Kidney (tissue), 14 donors: ENCODE data around the gene ERVV-1. TPM values are rescaled to one million over a fixed set of nuclear protein-coding genes. Genes with fewer than 3 reads are reported as not detected.

Source experiments
- DNase-seq, 5 donors: peaks; one replicate each; pipeline ENCODE4 v3.0.0-alpha.2; 2013 to 2020
- FAIRE-seq: peaks from 2 replicates; lab custom pipeline; 2012; peaks lifted over from hg19 to GRCh38; lab: Jason Lieb, UNC
- H3K27ac ChIP-seq, 2 donors: one replicate each; pipeline ENCODE4 v1.7.0; 2013; ENCODE audit warnings: low read depth in 2 of 2, low read length in 2 of 2, inconsistent platforms in 1 of 2
- H3K27me3 ChIP-seq: one replicate; pipeline ENCODE4 v1.7.1; 2013; ENCODE audit warnings: low read length, inconsistent platforms; ENCODE audit not compliant: control insufficient read depth, insufficient read depth
- H3K36me3 ChIP-seq, 3 donors: one replicate each; pipeline versions ENCODE4 v1.7.0 to v1.7.1; 2013; ENCODE audit warnings: low read length in 3 of 3, control low read depth in 1 of 3, inconsistent platforms in 1 of 3; ENCODE audit not compliant: insufficient read depth in 3 of 3, control insufficient read depth in 2 of 3
- H3K4me1 ChIP-seq, 3 donors: one replicate each; pipeline versions ENCODE4 v1.7.0 to v1.7.1; 2013; ENCODE audit warnings: low read length in 3 of 3, inconsistent platforms in 1 of 3, low read depth in 1 of 3; ENCODE audit not compliant: control insufficient read depth in 2 of 3, insufficient read depth in 2 of 3
- H3K4me3 ChIP-seq, 3 donors: one replicate each; pipeline versions ENCODE4 v1.7.0 to v1.8.1; 2013; ENCODE audit warnings: low read length in 3 of 3, control low read depth in 1 of 3, inconsistent platforms in 1 of 3
- H3K9ac ChIP-seq, 3 donors: one replicate each; pipeline versions ENCODE4 v1.7.0 to v1.7.1; 2013; ENCODE audit warnings: low read length in 3 of 3, control low read depth in 1 of 3, inconsistent platforms in 1 of 3
- H3K9me3 ChIP-seq, 3 donors: one replicate each; pipeline versions ENCODE4 v1.7.0 to v1.7.1; 2013; ENCODE audit warnings: low read length in 3 of 3, control low read depth in 1 of 3, inconsistent platforms in 1 of 3; ENCODE audit not compliant: control insufficient read depth in 2 of 3, insufficient read depth in 1 of 3
- CTCF ChIP-seq: IDR thresholded peaks from 3 replicates; pipeline ENCODE4 v1.5.1; 2012; ENCODE audit warnings: mild to moderate bottlenecking, moderate library complexity, borderline replicate concordance; ENCODE audit not compliant: insufficient read depth; ENCODE audit errors: extremely low read depth
- intact Hi-C: fragments of 100-400 bp; cut with DNase I; formaldehyde crosslinking; loops from one replicate; pipeline ENCODE4 v1.11.1; 2022
- polyA plus RNA-seq: library from polyadenylated mRNA; stranded (reverse); fragments of 350-450 nt; fragmentation: Illumina TruSeq; extraction: RNeasy Lipid Tissue Mini Kit (QIAGEN cat#74804); gene quantifications from one replicate; pipeline ENCODE4 v1.2.3, GENCODE V29; 2014; ENCODE audit warnings: low read depth, low replicate concordance; ENCODE audit not compliant: insufficient read depth
- total RNA-seq: library from RNA; stranded (reverse); fragmentation: NEBNext Ultra II Directional; extraction: Animal tissue kit (Norgen Biotek cat#: 25700); gene quantifications from one replicate; pipeline ENCODE4 v1.2.1, GENCODE V29; 2021
- donor health status: control.
- donor health status: control.
- donor health status: control.
- donor health status: control.
- donor health status: control.
- donor health status: DM: yes; HTN: yes; CAD: no.
- donor health status: Normal renal cell carcinoma (clear cell type).

Gene ERVV-1
- total and polyA plus RNA-seq, 2 donors from 2014 or later, result not detected

GRCh38 chr19:53047379-53047778 lies 33.7 kb downstream of the ERVV-1 start:
- TF ChIP-seq CTCF, result no peak
- Histone ChIP-seq H3K4me3 (no peak overlapping the region), H3K27ac (no peak overlapping the region), H3K27me3 (no peaks in the 10 kb centered on the region), H3K9ac (no peak overlapping the region), H3K4me1 (no peaks in the 10 kb centered on the region), H3K36me3 (no peaks in the 10 kb centered on the region), H3K9me3 (peaks cover 2 to 8% (median 2%) of the 10 kb centered on the region in 3 donors)
- intact Hi-C loops, result no loop called here
- DNase-seq (no peak), FAIRE-seq (no peak)

- H3K27me3 ChIP-seq, result no peaks in the 10 kb centered on the region
- no peak for FAIRE-seq
- H3K9me3 ChIP-seq, result peaks cover 0 to 2% (median 0%) of the 10 kb centered on the region in 3 donors
- intact Hi-C loops, result no loop called here
- H3K27ac ChIP-seq, result no peak overlapping the region
- H3K36me3 ChIP-seq, result no peaks in the 10 kb centered on the region
- peak in 3 of 5 donors; percentile 14 to 42 (median 21) for DNase-seq
- H3K4me3 ChIP-seq, result no peak overlapping the region
- no peak overlapping the region for H3K9ac ChIP-seq
- TF ChIP-seq CTCF, result no peak
- no peaks in the 10 kb centered on the region for H3K4me1 ChIP-seq
Observed at GRCh38 chr19:53055117-53055516, 41.4 kb downstream of the ERVV-1 start.

- no peaks in the 10 kb centered on the region for H3K27me3 ChIP-seq
- H3K9ac ChIP-seq, result peak overlapping the region in 2 of 3 donors; percentile 1 to 7
- H3K36me3 ChIP-seq, result no peaks in the 10 kb centered on the region
- H3K27ac ChIP-seq, result no peak overlapping the region
- peak overlapping the region; percentile 49 to 59 (median 54) for H3K4me3 ChIP-seq
- peaks cover 0 to 18% (median 2%) of the 10 kb centered on the region in 3 donors for H3K9me3 ChIP-seq
- DNase-seq (peak; percentile 81 to 89 (median 84)), FAIRE-seq (no peak)
- H3K4me1 ChIP-seq, result no peaks in the 10 kb centered on the region
- TF ChIP-seq CTCF, result no peak
- intact Hi-C loops, result no loop called here
Observed at GRCh38 chr19:53057904-53058580, 44.3 kb downstream of the ERVV-1 start.

Other genes starting within 250 kb of the ERVV-1 start
- 9.4 TPM for gene ZNF600, start 227.1 kb upstream of the ERVV-1 start, total RNA-seq
- gene ZNF600, start 227.1 kb upstream of the ERVV-1 start, polyA plus RNA-seq, result 4.1 TPM
- 20.0 TPM for gene ZNF28, start 192.3 kb upstream of the ERVV-1 start, total RNA-seq
- 10.0 TPM for gene ZNF28, start 192.3 kb upstream of the ERVV-1 start, polyA plus RNA-seq
- gene ZNF468, start 156.3 kb upstream of the ERVV-1 start, total RNA-seq, result 21.1 TPM
- 10.2 TPM for gene ZNF468, start 156.3 kb upstream of the ERVV-1 start, polyA plus RNA-seq
- gene ZNF320, start 116.3 kb upstream of the ERVV-1 start, total RNA-seq, result 25.8 TPM
- 3.2 TPM for gene ZNF320, start 116.3 kb upstream of the ERVV-1 start, polyA plus RNA-seq
- gene ZNF888, start 90.5 kb upstream of the ERVV-1 start, total RNA-seq, result 22.6 TPM
- gene ZNF888, start 90.5 kb upstream of the ERVV-1 start, polyA plus RNA-seq, result 3.4 TPM
- gene ZNF816, start 51.0 kb upstream of the ERVV-1 start, total RNA-seq, result 16.6 TPM
- 4.4 TPM for gene ZNF816, start 51.0 kb upstream of the ERVV-1 start, polyA plus RNA-seq
- not detected for gene ERVV-2, start 30.8 kb downstream of the ERVV-1 start, total RNA-seq
- gene ERVV-2, start 30.8 kb downstream of the ERVV-1 start, polyA plus RNA-seq, result not detected
- gene ZNF160, start 89.5 kb downstream of the ERVV-1 start, total RNA-seq, result 38.2 TPM
- gene ZNF160, start 89.5 kb downstream of the ERVV-1 start, polyA plus RNA-seq, result 9.5 TPM
- gene ZNF415, start 119.0 kb downstream of the ERVV-1 start, total RNA-seq, result 12.0 TPM
- 8.8 TPM for gene ZNF415, start 119.0 kb downstream of the ERVV-1 start, polyA plus RNA-seq
- 17.6 TPM for gene ZNF347, start 145.1 kb downstream of the ERVV-1 start, total RNA-seq
- gene ZNF347, start 145.1 kb downstream of the ERVV-1 start, polyA plus RNA-seq, result 2.3 TPM
- 5.4 TPM for gene ZNF665, start 179.4 kb downstream of the ERVV-1 start, total RNA-seq
- gene ZNF665, start 179.4 kb downstream of the ERVV-1 start, polyA plus RNA-seq, result 2.2 TPM
- gene ZNF677, start 241.0 kb downstream of the ERVV-1 start, total RNA-seq, result 24.3 TPM
- 6.5 TPM for gene ZNF677, start 241.0 kb downstream of the ERVV-1 start, polyA plus RNA-seq
- gene VN1R2, start 244.4 kb downstream of the ERVV-1 start, total RNA-seq, result not detected
- gene VN1R2, start 244.4 kb downstream of the ERVV-1 start, polyA plus RNA-seq, result not detected